C4-2B (cell line): ENCODE measurements around the gene FARSB.

Source experiments
- H3K27ac ChIP-seq: fragments of 450-650 bp; 2 replicates; pipeline ENCODE4 v1.5.1; 2017
- CTCF ChIP-seq: fragments of 450-650 bp; conservative IDR thresholded peaks from 2 replicates; pipeline ENCODE4 v1.5.1; 2017; ENCODE audit warnings: mild to moderate bottlenecking
- ZFX ChIP-seq: fragments of 450-650 bp; IDR thresholded peaks from 2 replicates; pipeline ENCODE4 v1.6.1; 2017

The FARSB gene

GRCh38 chr2:222673273-222673672, 17.4 kb upstream of the FARSB start:
- TF ChIP-seq ZFX (no peak), CTCF (no peak)
- H3K27ac ChIP-seq = no peak overlapping the region

- TF ChIP-seq ZFX (no peak), CTCF (no peak)
- H3K27ac ChIP-seq = no peak overlapping the region
Measured at GRCh38 chr2:222672068-222672401, 16.1 kb upstream of the FARSB start.

- no peak within 1 kb of the TSS for H3K27ac ChIP-seq
- TF ChIP-seq CTCF (no peak), ZFX (no peak)
Measured at GRCh38 chr2:222671259-222672067, 15.6 kb upstream of the FARSB start, which contains the start of gene MOGAT1. Gene MOGAT1 (plus strand): TSS chr2:222671658. CDS start chr2:222671786, 128 bp downstream.

- no peak for TF ChIP-seq CTCF
- no peak for TF ChIP-seq ZFX
- H3K27ac ChIP-seq = no peak overlapping the region
Measured at GRCh38 chr2:222670191-222671038, 14.5 kb upstream of the FARSB start.

- no peak overlapping the region for H3K27ac ChIP-seq
- no peak for TF ChIP-seq ZFX
- no peak for TF ChIP-seq CTCF
Measured at GRCh38 chr2:222669353-222669752, 13.5 kb upstream of the FARSB start.

- no peak for TF ChIP-seq ZFX
- no peak for TF ChIP-seq CTCF
- H3K27ac ChIP-seq = no peak overlapping the region
Measured at GRCh38 chr2:222668494-222669154, 12.7 kb upstream of the FARSB start.
